ENCODE measurements around the gene EDEM2. TPM values are rescaled to one million over a fixed set of nuclear protein-coding genes. Genes with fewer than 3 reads are reported as not detected.
A peak's percentile ranks its signal among the peaks of the same experiment; 100 is the strongest.

Gene EDEM2
- total RNA-seq, 2 donors from 2014 or later, result 27.1 to 30.0 TPM

DNA sequence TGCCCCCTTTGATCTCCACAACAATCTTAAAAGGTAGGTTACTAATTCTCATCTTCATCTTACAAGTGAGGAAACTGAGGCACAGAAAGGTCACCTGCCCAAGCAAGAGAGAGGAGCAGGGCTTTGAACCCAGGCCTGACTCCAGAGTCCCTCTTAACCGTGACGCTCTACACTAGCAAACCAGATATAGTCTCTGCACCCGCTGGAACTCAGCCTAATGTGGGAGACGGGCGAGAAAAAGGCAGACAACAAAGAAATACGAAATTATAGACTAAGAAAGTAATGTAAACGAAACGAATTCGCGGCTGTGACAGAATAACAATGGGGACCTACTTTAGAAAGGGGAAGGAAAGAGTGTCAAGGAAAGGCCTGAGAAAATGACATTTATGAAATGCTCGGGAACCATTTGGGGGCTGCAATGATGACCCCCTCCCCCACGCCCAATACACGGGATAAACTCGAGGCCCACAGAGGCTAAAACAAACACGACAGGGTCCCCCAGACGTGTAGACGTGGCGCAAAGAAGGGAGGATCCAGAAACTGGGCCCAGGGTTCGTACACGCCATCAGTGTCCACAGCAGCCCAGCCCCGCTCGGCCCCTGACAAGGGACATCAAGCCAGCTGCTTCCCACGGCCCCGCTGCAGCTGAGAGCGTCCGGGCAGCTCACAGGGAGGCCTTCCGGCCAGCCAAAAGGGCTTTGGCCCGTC is 55.2 kb downstream of the EDEM2 start:
- no peak for DNase-seq (ENCODE audit: low spot score)
- under 1% methylated on average over 28 of the region's 28 CpGs for WGBS
- intact Hi-C loops (cut with DNase I), result loop anchor here (1.0 to 5.0 kb wide), 2 partner anchors 115 to 218 kb away; no protein-coding TSS in a partner anchor
- H3K4me3 ChIP-seq, result peak overlapping the region; percentile 71 to 96
- no peaks in the 10 kb centered on the region for H3K27me3 ChIP-seq (replicated peaks; ENCODE audit: insufficient read depth)
- H3K27ac ChIP-seq, result peak overlapping the region; percentile 94
- H3K4me1 ChIP-seq (replicated peaks), result peaks cover 3% of the 10 kb centered on the region
- H3K9me3 ChIP-seq, result no peaks in the 10 kb centered on the region
- no peak for TF ChIP-seq POLR2A (IDR thresholded peaks at IDR 0.05)
- no peaks in the 10 kb centered on the region for H3K36me3 ChIP-seq

DNA sequence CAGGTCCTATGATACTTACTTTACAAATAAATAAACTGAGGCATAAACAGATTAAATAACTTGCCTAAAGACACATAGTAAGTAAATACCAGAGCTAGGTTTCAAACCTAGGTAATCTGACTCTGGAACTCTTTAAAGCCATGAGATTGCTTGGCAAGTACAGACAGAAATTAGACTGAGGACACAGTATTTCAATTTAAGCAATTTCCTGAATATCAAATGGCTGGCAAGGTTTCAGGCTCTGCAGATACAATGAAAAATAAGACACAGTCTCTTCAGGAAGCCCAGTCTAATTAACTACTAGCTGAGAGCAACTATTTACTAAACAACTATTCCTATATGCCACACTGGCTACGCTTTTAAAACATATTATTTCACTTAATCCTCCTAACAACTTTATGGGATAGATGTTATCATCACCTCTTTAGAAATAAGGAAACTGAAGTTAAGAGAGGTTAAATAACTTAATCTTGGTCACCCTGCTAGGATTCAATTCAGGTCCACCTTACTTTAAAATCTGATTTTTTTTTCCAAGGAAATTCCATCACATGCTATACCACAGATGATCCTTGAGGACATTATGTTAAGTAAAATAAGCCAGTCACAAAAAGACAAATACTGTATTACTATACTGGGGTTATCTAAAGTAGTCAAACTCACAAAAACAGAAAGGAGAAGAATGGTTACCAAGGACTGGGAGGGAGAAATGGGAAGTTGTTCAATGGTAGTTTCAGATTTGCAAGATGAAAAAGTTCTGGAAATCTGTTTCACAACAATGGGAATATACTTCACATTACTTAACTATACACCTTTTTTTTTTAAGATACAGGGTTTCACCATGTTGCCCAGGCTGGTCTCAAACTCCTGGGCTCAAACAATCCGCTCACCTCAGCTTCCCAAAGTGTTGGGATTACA is 58.6 kb downstream of the EDEM2 start:
- H3K27me3 ChIP-seq (replicated peaks; ENCODE audit: insufficient read depth), result no peaks in the 10 kb centered on the region
- peak overlapping the region in 1 of 2 donors; percentile 11 for H3K27ac ChIP-seq
- H3K4me3 ChIP-seq, result no peak overlapping the region
- DNase-seq (ENCODE audit: low spot score), result no peak
- WGBS, result 70% methylated on average over 2 of the region's 2 CpGs
- intact Hi-C loops (cut with DNase I), result no loop called here
- no peaks in the 10 kb centered on the region for H3K9me3 ChIP-seq
- H3K36me3 ChIP-seq, result no peaks in the 10 kb centered on the region
- TF ChIP-seq POLR2AphosphoS5 (IDR thresholded peaks at IDR 0.05) (no peak), POLR2A (IDR thresholded peaks at IDR 0.05) (no peak)
- TF ChIP-seq, protein P1, sequence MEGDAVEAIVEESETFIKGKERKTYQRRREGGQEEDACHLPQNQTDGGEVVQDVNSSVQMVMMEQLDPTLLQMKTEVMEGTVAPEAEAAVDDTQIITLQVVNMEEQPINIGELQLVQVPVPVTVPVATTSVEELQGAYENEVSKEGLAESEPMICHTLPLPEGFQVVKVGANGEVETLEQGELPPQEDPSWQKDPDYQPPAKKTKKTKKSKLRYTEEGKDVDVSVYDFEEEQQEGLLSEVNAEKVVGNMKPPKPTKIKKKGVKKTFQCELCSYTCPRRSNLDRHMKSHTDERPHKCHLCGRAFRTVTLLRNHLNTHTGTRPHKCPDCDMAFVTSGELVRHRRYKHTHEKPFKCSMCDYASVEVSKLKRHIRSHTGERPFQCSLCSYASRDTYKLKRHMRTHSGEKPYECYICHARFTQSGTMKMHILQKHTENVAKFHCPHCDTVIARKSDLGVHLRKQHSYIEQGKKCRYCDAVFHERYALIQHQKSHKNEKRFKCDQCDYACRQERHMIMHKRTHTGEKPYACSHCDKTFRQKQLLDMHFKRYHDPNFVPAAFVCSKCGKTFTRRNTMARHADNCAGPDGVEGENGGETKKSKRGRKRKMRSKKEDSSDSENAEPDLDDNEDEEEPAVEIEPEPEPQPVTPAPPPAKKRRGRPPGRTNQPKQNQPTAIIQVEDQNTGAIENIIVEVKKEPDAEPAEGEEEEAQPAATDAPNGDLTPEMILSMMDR (IDR thresholded peaks at IDR 0.05), result no peak
- peaks cover 9% of the 10 kb centered on the region for H3K4me1 ChIP-seq (replicated peaks)

- H3K27ac ChIP-seq, result peak overlapping the region in 1 of 2 donors; percentile 11
Observed at GRCh38 chr20:35087791-35088190, 59.3 kb downstream of the EDEM2 start.

GRCh38 chr20:35087355-35087754 is 59.8 kb downstream of the EDEM2 start:
- 77% methylated on average over 5 of the region's 5 CpGs for WGBS
- intact Hi-C loops (cut with DNase I), result no loop called here
- no peak for TF ChIP-seq POLR2A (IDR thresholded peaks at IDR 0.05)
- no peak for TF ChIP-seq POLR2AphosphoS5 (IDR thresholded peaks at IDR 0.05)
- TF ChIP-seq, protein P1 (IDR thresholded peaks at IDR 0.05), result no peak
- Histone ChIP-seq H3K27ac (no peak overlapping the region), H3K36me3 (no peaks in the 10 kb centered on the region), H3K27me3 (replicated peaks; ENCODE audit: insufficient read depth) (no peaks in the 10 kb centered on the region), H3K4me1 (replicated peaks) (peaks cover 9% of the 10 kb centered on the region), H3K9me3 (no peaks in the 10 kb centered on the region), H3K4me3 (no peak overlapping the region)
- DNase-seq (ENCODE audit: low spot score), result no peak

More at GRCh38 chr20:35087791-35088190, 59.3 kb downstream of the EDEM2 start:
- H3K36me3 ChIP-seq, result no peaks in the 10 kb centered on the region
- no peaks in the 10 kb centered on the region for H3K9me3 ChIP-seq
- intact Hi-C loops (cut with DNase I), result no loop called here
- 51% methylated on average over 5 of the region's 5 CpGs for WGBS
- no peak for DNase-seq (ENCODE audit: low spot score)
- no peak for TF ChIP-seq POLR2AphosphoS5 (IDR thresholded peaks at IDR 0.05)
- TF ChIP-seq, protein P1 (IDR thresholded peaks at IDR 0.05), result no peak
- TF ChIP-seq POLR2A (IDR thresholded peaks at IDR 0.05), result no peak
- H3K27me3 ChIP-seq (replicated peaks; ENCODE audit: insufficient read depth), result no peaks in the 10 kb centered on the region
- peaks cover 9% of the 10 kb centered on the region for H3K4me1 ChIP-seq (replicated peaks)
- no peak overlapping the region for H3K4me3 ChIP-seq

- no peak overlapping the region for H3K4me3 ChIP-seq
- peaks cover 9% of the 10 kb centered on the region for H3K4me1 ChIP-seq (replicated peaks)
- intact Hi-C loops (cut with DNase I), result no loop called here
- no peaks in the 10 kb centered on the region for H3K36me3 ChIP-seq
- DNase-seq (ENCODE audit: low spot score), result no peak
- 91% methylated on average over 11 of the region's 11 CpGs for WGBS
- no peaks in the 10 kb centered on the region for H3K9me3 ChIP-seq
- TF ChIP-seq POLR2AphosphoS5 (IDR thresholded peaks at IDR 0.05) (no peak), POLR2A (IDR thresholded peaks at IDR 0.05) (no peak)
- TF ChIP-seq, protein P1 (IDR thresholded peaks at IDR 0.05), result no peak
- no peaks in the 10 kb centered on the region for H3K27me3 ChIP-seq (replicated peaks; ENCODE audit: insufficient read depth)
- H3K27ac ChIP-seq, result no peak overlapping the region
Observed at GRCh38 chr20:35085477-35086225, 61.5 kb downstream of the EDEM2 start.

All from prostate gland (tissue), 2 donors.